Upper lobe of right lung (tissue), 1 donor: Measurements from ENCODE around the gene IL4R. TPM values are rescaled to one million over a fixed set of nuclear protein-coding genes. Genes with fewer than 3 reads are reported as not detected.

ENCODE experiments used
- ATAC-seq: fragments of 200-7000 bp; cut with Tn5 transposase; one replicate; pipeline ENCODE4 v1.9.1; 2020; ENCODE audit warnings: mild to moderate bottlenecking, moderate library complexity
- DNase-seq: peaks from one replicate; pipeline ENCODE4 v3.0.0-alpha.2; 2020
- H3K27ac ChIP-seq: fragments of 200-600 bp; one replicate; pipeline ENCODE4 v1.8.0; 2022
- H3K27me3 ChIP-seq: fragments of 200-600 bp; one replicate; pipeline ENCODE4 v1.8.0; 2022; ENCODE audit warnings: mild to moderate bottlenecking
- H3K36me3 ChIP-seq: fragments of 200-600 bp; one replicate; pipeline ENCODE4 v1.8.0; 2022
- H3K4me1 ChIP-seq: fragments of 200-600 bp; one replicate; pipeline ENCODE4 v1.8.0; 2022
- H3K4me3 ChIP-seq: fragments of 200-600 bp; one replicate; pipeline ENCODE4 v1.8.0; 2022; ENCODE audit warnings: mild to moderate bottlenecking
- H3K9me3 ChIP-seq: fragments of 200-600 bp; one replicate; pipeline ENCODE4 v1.8.0; 2022
- intact Hi-C: fragments of 100-400 bp; cut with DNase I; formaldehyde crosslinking; loops from one replicate; pipeline ENCODE4 v1.11.0; 2022
- total RNA-seq: library from RNA; stranded (reverse); fragmentation: NEBNext Ultra II Directional; extraction: Animal tissue kit (Norgen Biotek cat#: 25700); gene quantifications from one replicate; pipeline ENCODE4 v1.2.1, GENCODE V29; 2021
- TF ChIP-seq, protein P1 (sequence below): fragments of 200-600 bp; IDR thresholded peaks from one replicate; pipeline ENCODE4 v1.8.0; 2022; ENCODE audit warnings: antibody characterized with exemption
- donor health status: DM: no; HTN: yes; CAD: no; lungs with severe emphysema.

IL4R gene
- total RNA-seq, 1 donor from 2014 or later, result 153 TPM

DNA sequence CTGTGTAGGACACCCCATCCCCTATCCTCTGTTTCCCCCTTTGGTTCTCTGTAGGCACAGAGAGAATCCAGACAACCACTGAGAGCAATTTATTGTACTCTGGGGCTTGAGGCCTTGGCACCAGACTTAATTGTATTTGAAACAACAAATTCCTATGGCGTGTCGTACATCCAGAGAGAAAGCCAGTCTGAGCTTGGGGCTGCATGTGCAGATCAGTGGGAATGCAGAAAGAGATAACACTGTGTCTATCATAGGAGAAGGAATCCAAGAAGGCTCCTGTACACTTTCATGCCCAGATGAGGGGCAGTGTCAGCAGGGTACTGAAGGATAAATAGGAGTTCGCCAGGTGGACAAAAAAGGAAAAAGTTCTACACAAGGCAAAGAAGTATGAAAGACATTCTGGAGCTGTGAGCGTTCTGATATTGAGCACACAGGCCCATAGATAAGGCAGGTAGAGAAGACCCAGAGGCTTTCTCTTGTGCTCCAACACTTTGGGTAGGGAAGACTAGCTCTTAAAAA, 22.0 kb upstream of the IL4R start:
- no peaks in the 10 kb centered on the region for H3K36me3 ChIP-seq
- DNase-seq (no peak), ATAC-seq (no peak)
- no peaks in the 10 kb centered on the region for H3K27me3 ChIP-seq
- no peaks in the 10 kb centered on the region for H3K9me3 ChIP-seq
- TF ChIP-seq, protein P1, sequence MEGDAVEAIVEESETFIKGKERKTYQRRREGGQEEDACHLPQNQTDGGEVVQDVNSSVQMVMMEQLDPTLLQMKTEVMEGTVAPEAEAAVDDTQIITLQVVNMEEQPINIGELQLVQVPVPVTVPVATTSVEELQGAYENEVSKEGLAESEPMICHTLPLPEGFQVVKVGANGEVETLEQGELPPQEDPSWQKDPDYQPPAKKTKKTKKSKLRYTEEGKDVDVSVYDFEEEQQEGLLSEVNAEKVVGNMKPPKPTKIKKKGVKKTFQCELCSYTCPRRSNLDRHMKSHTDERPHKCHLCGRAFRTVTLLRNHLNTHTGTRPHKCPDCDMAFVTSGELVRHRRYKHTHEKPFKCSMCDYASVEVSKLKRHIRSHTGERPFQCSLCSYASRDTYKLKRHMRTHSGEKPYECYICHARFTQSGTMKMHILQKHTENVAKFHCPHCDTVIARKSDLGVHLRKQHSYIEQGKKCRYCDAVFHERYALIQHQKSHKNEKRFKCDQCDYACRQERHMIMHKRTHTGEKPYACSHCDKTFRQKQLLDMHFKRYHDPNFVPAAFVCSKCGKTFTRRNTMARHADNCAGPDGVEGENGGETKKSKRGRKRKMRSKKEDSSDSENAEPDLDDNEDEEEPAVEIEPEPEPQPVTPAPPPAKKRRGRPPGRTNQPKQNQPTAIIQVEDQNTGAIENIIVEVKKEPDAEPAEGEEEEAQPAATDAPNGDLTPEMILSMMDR, result no peak
- intact Hi-C loops, result no loop called here
- H3K27ac ChIP-seq, result no peak overlapping the region
- peaks cover 4% of the 10 kb centered on the region for H3K4me1 ChIP-seq
- no peak overlapping the region for H3K4me3 ChIP-seq

DNA sequence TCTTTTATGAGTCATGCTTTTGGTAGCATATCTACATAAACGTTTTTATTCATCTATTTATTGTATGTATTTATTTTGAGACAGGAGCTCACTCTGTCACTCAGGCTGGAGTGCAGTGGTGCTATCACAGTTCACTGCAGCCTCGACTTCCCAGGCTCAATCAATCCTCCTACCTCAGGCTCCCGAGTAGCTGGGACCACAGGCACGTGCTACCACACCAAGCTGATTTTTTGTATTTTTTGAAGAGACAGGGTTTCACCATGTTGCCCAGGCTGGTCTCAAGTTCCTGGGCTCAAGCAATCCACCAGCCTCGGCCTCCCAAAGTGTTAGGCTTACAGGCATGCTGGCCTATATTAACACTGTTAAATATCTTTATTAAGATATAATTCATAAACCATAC, 20.4 kb upstream of the IL4R start:
- no peak overlapping the region for H3K27ac ChIP-seq
- TF ChIP-seq, protein P1, result no peak
- ATAC-seq (no peak), DNase-seq (no peak)
- H3K36me3 ChIP-seq, result no peaks in the 10 kb centered on the region
- intact Hi-C loops, result no loop called here
- no peaks in the 10 kb centered on the region for H3K4me1 ChIP-seq
- H3K4me3 ChIP-seq, result no peak overlapping the region
- no peaks in the 10 kb centered on the region for H3K9me3 ChIP-seq
- H3K27me3 ChIP-seq, result no peaks in the 10 kb centered on the region

DNA sequence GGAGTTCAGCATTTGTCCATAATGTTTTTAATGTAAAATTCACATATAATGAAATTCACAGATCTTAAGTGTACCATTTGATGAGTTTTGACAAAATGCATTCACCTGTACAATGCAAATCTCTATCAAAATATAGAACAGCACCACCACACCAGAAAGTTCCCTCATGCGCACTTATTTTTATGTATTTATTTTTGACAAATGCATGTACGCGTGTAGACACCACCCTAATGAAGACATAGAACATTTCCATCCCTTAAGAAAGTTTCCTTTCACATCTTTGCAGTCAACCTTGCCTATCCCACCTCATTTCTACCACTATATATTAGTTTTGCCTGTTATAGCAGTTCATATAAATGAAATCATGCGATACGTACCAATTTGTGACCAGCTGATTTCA, 15.6 kb upstream of the IL4R start:
- TF ChIP-seq, protein P1, result no peak
- H3K9me3 ChIP-seq, result no peaks in the 10 kb centered on the region
- H3K27me3 ChIP-seq, result no peaks in the 10 kb centered on the region
- ATAC-seq, result no peak
- no peak for DNase-seq
- no peak overlapping the region for H3K27ac ChIP-seq
- no peak overlapping the region for H3K4me3 ChIP-seq
- no peaks in the 10 kb centered on the region for H3K36me3 ChIP-seq
- no peaks in the 10 kb centered on the region for H3K4me1 ChIP-seq
- intact Hi-C loops, result no loop called here

DNA sequence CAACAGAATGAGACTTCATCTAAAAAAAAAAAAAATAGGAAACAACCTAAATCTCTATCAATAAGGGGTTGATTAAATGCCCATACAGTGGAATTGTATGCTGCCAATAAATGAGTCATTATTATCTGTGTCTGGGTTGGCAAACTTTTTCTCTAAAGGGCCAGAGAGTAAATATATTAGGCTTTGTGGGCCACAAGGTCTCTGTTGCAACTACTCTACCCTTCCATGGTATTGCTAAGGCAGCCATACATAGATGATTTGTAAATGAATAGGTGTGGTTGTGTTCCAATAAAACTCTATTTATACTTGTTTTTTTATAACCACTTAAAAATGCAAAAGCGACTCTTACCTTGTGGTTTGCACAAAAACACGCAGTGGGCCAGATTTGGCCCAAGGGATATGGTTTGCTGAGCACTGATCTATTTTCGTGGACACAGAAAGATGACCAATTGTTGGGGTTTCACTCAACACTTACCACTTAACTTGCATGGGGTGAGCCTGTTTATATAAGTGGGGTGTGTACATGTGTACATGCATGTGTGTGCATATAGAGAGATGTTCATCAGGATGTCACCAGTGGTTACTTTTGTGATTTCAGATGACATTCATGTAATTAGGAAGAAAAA, 12.4 kb upstream of the IL4R start:
- no peaks in the 10 kb centered on the region for H3K9me3 ChIP-seq
- no peaks in the 10 kb centered on the region for H3K27me3 ChIP-seq
- TF ChIP-seq, protein P1, result no peak
- no peak overlapping the region for H3K4me3 ChIP-seq
- ATAC-seq, result no peak
- intact Hi-C loops, result no loop called here
- DNase-seq, result no peak
- no peaks in the 10 kb centered on the region for H3K36me3 ChIP-seq
- H3K27ac ChIP-seq, result no peak overlapping the region
- peaks cover 4% of the 10 kb centered on the region for H3K4me1 ChIP-seq

- DNase-seq, result no peak
These were observed 11.6 kb upstream of the IL4R start for GRCh38 chr16:27302126-27302525.

More at GRCh38 chr16:27302126-27302525, 11.6 kb upstream of the IL4R start:
- Histone ChIP-seq H3K27me3 (no peaks in the 10 kb centered on the region), H3K27ac (no peak overlapping the region), H3K36me3 (no peaks in the 10 kb centered on the region), H3K9me3 (no peaks in the 10 kb centered on the region), H3K4me3 (no peak overlapping the region), H3K4me1 (peaks cover 4% of the 10 kb centered on the region)
- TF ChIP-seq, protein P1, result no peak
- intact Hi-C loops, result no loop called here
- ATAC-seq, result no peak
